Heart left ventricle (tissue), 16 donors: Measurements from ENCODE around the gene NFKB2. TPM values are rescaled to one million over a fixed set of nuclear protein-coding genes. Genes with fewer than 3 reads are reported as not detected.

Experiments
- ATAC-seq, 4 donors: fragments of 200-7000 bp; cut with Tn5 transposase; one replicate each; pipeline ENCODE4 v1.9.1; 2020 to 2022; ENCODE audit warnings: moderate library complexity in 4 of 4, mild to moderate bottlenecking in 3 of 4, moderate number of reproducible peaks in 1 of 4
- DNase-seq, 5 donors: peaks; one replicate each; pipeline ENCODE4 v3.0.0-alpha.2; 2020
- H3K27ac ChIP-seq, 12 donors: fragments of 200-600 bp; sonication (generic) in 4 of 12; one replicate each; pipeline versions ENCODE4 v1.5.0 to v1.8.0; 2016 to 2022; ENCODE audit warnings: mild to moderate bottlenecking in 2 of 12
- H3K27me3 ChIP-seq, 9 donors: fragments of 200-600 bp; sonication (generic) in 2 of 9; one replicate each; pipeline versions ENCODE4 v1.5.1 to v1.8.0; 2016 to 2022; ENCODE audit warnings: mild to moderate bottlenecking in 3 of 9
- H3K36me3 ChIP-seq, 9 donors: fragments of 200-600 bp; sonication (generic) in 2 of 9; one replicate each; pipeline versions ENCODE4 v1.5.0 to v1.8.0; 2018 to 2022; ENCODE audit warnings: mild to moderate bottlenecking in 2 of 9
- H3K4me1 ChIP-seq, 12 donors: fragments of 200-600 bp; sonication (generic) in 4 of 12; one replicate each; pipeline versions ENCODE4 v1.5.0 to v1.8.0; 2016 to 2022; ENCODE audit warnings: mild to moderate bottlenecking in 3 of 12
- H3K4me3 ChIP-seq, 12 donors: fragments of 200-600 bp; sonication (generic) in 4 of 12; one replicate each; pipeline versions ENCODE4 v1.5.0 to v1.8.0; 2017 to 2022; ENCODE audit warnings: mild to moderate bottlenecking in 9 of 12, moderate library complexity in 4 of 12
- H3K9me3 ChIP-seq, 12 donors: fragments of 200-600 bp; sonication (generic) in 4 of 12; one replicate each; pipeline versions ENCODE4 v1.5.0 to v1.8.0; 2016 to 2022; ENCODE audit warnings: mild to moderate bottlenecking in 1 of 12
- CTCF ChIP-seq, 12 donors: fragments of 200-600 bp; sonication (generic) in 4 of 12; IDR thresholded peaks; one replicate each; pipeline versions ENCODE4 v1.5.0 to v1.8.0; 2018 to 2022; ENCODE audit warnings: antibody characterized with exemption in 12 of 12, mild to moderate bottlenecking in 5 of 12
- POLR2A ChIP-seq, 2 donors: fragments of 450-650 bp; IDR thresholded peaks; one replicate each; pipeline ENCODE4 v1.6.1; 2017; ENCODE audit warnings: antibody characterized with exemption in 2 of 2, mild to moderate bottlenecking in 2 of 2, moderate library complexity in 2 of 2
- WGBS, 4 donors: extraction: QIAGEN DNeasy Blood & Tissue Kit in 2 of 4; methylation state at CpG; one replicate each; pipeline versions ENCODE4 v1.1.5 to v1.1.7; 2013 to 2018; 5-methylcytosine and 5-hydroxymethylcytosine counted together
- intact Hi-C, 10 donors: fragments of 100-400 bp; cut with DNase I; formaldehyde crosslinking; loops; one replicate each; pipeline versions ENCODE4 v1.11.1 to v1.14.2; 2022
- polyA plus RNA-seq, 2 donors: library from polyadenylated mRNA; stranded (reverse); fragments of 200-250 nt; gene quantifications; one replicate each; pipeline ENCODE4 v1.2.3, GENCODE V29; 2013
- total RNA-seq, 9 donors: library from RNA; depleted of rRNA in 2 of 9; stranded (reverse); fragments of >200 nt in 2 of 9; fragmentation: NEBNext Ultra II Directional in 3 of 9; extraction: Animal tissue kit (Norgen Biotek cat#: 25700) in 3 of 9; gene quantifications; one replicate each; pipeline versions ENCODE4 v1.1.0 to v1.2.4, GENCODE V29; 2016 to 2023
- donor health status: ischemic (EF 13 %, LVEDD 7.1; RV severe dilation, severe dysfunction).
- donor health status: healthy with polysubstance abuse.
- donor health status: DM: no; HTN: yes; CAD: no.
- donor health status: DM: no; HTN: no; CAD: no.
- donor health status: ischemic (EF 25% LVEDD 6.9; RV normal size, moderate dysfunction).
- donor health status: ischemic (EF 25% LVEDD 5.7; RV mildly dilated, moderate dysfunction).
- donor health status: healthy.
- donor health status: DM: yes; HTN: yes; CAD: no.
- donor health status: ischemic (EF 35%, LVEDD 5.7; RV mildly dilated, moderate dysfunction).
- donor health status: nonischemic (EF 11% LVEDD 7.7; RV severe dilation, severe dysfunction).
- donor health status: DM: yes; HTN: yes; CAD: no.
- donor health status: PGD.
- donor health status: ischemic (EF 29% LVEDD 5.4; RV normal size, mild dysfunction).
- donor health status: nonischemic (EF 23%, LVEDD 6.1; RV moderate dilation, normal function).

NFKB2 gene
- total and polyA plus RNA-seq, 11 donors: 9.6 to 50.4 (median 17.2) TPM

GRCh38 chr10:102404361-102405107 is 9.0 kb downstream of the NFKB2 start:
- DNase-seq: peak in 1 of 5 donors; percentile 20
- intact Hi-C loops: loop anchor here in 3 of 10 donors (5.0 kb wide), 3 partner anchors 73 to 237 kb away; partner anchors contain the start of gene ELOVL3 (in 2 of the 3)
- peaks cover 3 to 22% (median 12%) of the 10 kb centered on the region in 9 donors for H3K27me3 ChIP-seq

GRCh38 chr10:102405108-102405571 is 9.6 kb downstream of the NFKB2 start:
- TF ChIP-seq CTCF (IDR thresholded peaks at IDR 0.05) (no peak), POLR2A (IDR thresholded peaks at IDR 0.05) (no peak)
- H3K4me1 ChIP-seq: peaks cover 0 to 22% (median 10%) of the 10 kb centered on the region in 12 donors
- H3K27me3 ChIP-seq: peaks cover 6 to 28% (median 17%) of the 10 kb centered on the region in 9 donors
- peaks cover 0 to 33% (median 16%) of the 10 kb centered on the region in 9 donors for H3K36me3 ChIP-seq
- H3K27ac ChIP-seq: peak overlapping the region in 1 of 12 donors; percentile 99
- no peak for DNase-seq
- no peak for ATAC-seq
- 77 to 86% (median 81%) methylated on average over 16 to 19 of the region's 19 CpGs for WGBS, 4 donors
- no peaks in the 10 kb centered on the region for H3K9me3 ChIP-seq
- H3K4me3 ChIP-seq: no peak overlapping the region
- intact Hi-C loops: loop anchor here in 2 of 10 donors (5.0 kb wide), 2 partner anchors 72 to 178 kb away; partner anchors contain the start of gene ELOVL3 (in 1 of the 2)

More at GRCh38 chr10:102404361-102405107, 9.0 kb downstream of the NFKB2 start:
- Histone ChIP-seq H3K27ac (peak overlapping the region in 1 of 12 donors; percentile 99), H3K9me3 (no peaks in the 10 kb centered on the region), H3K36me3 (peaks cover 0 to 39% (median 16%) of the 10 kb centered on the region in 9 donors), H3K4me1 (peaks cover 0 to 22% (median 11%) of the 10 kb centered on the region in 12 donors), H3K4me3 (no peak overlapping the region)
- ATAC-seq: no peak
- 81 to 89% (median 86%) methylated on average over 15 to 17 of the region's 17 CpGs for WGBS, 4 donors
- TF ChIP-seq CTCF (IDR thresholded peaks at IDR 0.05) (no peak), POLR2A (IDR thresholded peaks at IDR 0.05) (no peak)

GRCh38 chr10:102405632-102406031 is 10.1 kb downstream of the NFKB2 start:
- no peak overlapping the region for H3K4me3 ChIP-seq
- H3K4me1 ChIP-seq: peaks cover 0 to 25% (median 11%) of the 10 kb centered on the region in 12 donors
- DNase-seq (no peak), ATAC-seq (no peak)
- peaks cover 0 to 28% (median 14%) of the 10 kb centered on the region in 9 donors for H3K36me3 ChIP-seq
- intact Hi-C loops: loop anchor here in 2 of 10 donors (5.0 kb wide), 2 partner anchors 72 to 178 kb away; partner anchors contain the start of gene ELOVL3 (in 1 of the 2)
- 77 to 86% (median 81%) methylated on average over 6 of the region's 6 CpGs for WGBS, 4 donors
- H3K27me3 ChIP-seq: peaks cover 11 to 33% (median 22%) of the 10 kb centered on the region in 9 donors
- H3K9me3 ChIP-seq: no peaks in the 10 kb centered on the region
- TF ChIP-seq POLR2A (IDR thresholded peaks at IDR 0.05) (no peak), CTCF (IDR thresholded peaks at IDR 0.05) (no peak)
- peak overlapping the region in 1 of 12 donors; percentile 99 for H3K27ac ChIP-seq

- Histone ChIP-seq H3K27ac (peak overlapping the region in 1 of 12 donors; percentile 99), H3K36me3 (peaks cover 0 to 16% (median 4%) of the 10 kb centered on the region in 9 donors), H3K4me3 (no peak overlapping the region), H3K4me1 (peaks cover 0 to 29% (median 11%) of the 10 kb centered on the region in 12 donors), H3K27me3 (peaks cover 17 to 45% (median 33%) of the 10 kb centered on the region in 9 donors), H3K9me3 (no peaks in the 10 kb centered on the region)
- intact Hi-C loops: loop anchor here in 2 of 10 donors (5.0 kb wide), 2 partner anchors 70 to 180 kb away; partner anchors contain the start of gene ELOVL3 (in 1 of the 2)
- ATAC-seq (no peak), DNase-seq (no peak)
- WGBS, 4 donors: 90 to 96% (median 92%) methylated on average over 2 of the region's 2 CpGs
- TF ChIP-seq POLR2A (IDR thresholded peaks at IDR 0.05) (no peak), CTCF (IDR thresholded peaks at IDR 0.05) (no peak)
Observed at GRCh38 chr10:102406815-102407214, 11.3 kb downstream of the NFKB2 start.
